Measurements from ENCODE around the gene UPK3A. TPM values are rescaled to one million over a fixed set of nuclear protein-coding genes. Genes with fewer than 3 reads are reported as not detected.
"Not testable (repeated sequence)": the region's sequence is repeated elsewhere in the genome, so short reads cannot be mapped to it uniquely, and the experiment has no call there.

The UPK3A gene
- total RNA-seq, 2 experiments from 2014 or later: not detected

DNA sequence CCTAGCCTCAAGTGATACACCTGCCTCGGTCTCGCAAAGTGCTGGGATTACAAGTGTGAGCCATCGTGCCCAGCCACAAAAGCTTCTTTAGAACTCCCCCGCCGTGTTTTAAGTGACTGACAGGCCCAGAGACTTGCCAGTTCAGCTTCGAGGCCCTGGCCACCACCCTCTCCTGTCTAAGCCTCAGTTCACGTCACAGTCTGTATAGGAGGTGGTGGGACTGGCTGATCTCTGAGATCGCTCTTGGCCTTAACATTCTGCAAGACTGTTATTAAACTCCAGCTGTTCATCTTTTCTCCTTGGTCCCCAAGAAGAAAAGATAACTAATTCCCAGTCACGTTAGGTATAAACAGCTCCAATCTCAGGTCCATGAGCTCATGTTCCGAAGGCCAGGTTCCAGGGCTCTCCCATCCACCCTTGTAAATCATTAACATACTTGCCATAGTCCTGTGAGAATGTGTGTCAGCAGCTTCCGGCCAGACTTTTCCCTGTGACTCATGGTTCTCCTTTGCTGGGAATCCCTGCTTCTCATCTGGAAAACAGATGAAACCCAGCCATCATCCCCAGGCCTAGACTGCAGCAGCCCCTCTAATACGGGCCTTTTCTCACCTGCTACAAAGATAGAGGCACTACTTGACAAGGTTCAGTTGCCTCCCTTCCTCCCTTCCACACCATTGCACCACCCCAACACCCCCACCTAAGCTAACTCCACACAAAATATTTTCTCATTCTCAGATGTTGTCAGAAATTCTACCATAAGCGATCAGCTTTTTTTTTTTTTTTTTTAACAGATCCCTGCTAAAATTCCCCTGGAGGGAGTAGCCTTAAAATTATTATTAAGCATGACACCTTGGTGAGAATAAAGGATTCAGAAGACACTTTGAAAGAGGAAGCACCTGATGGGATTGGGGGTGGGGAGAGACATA lies 38.4 kb upstream of the UPK3A start:
- DNase-seq (no peak), ATAC-seq (no peak)
- Mint-ChIP-seq H3K9me3 (ENCODE audit: low read depth) (no peaks in the 10 kb centered on the region), H3K36me3 (no peaks in the 10 kb centered on the region), H3K27me3 (no peaks in the 10 kb centered on the region), H3K4me1 (peaks cover 20% of the 10 kb centered on the region), H3K27ac (no peak overlapping the region), H3K4me3 (no peak overlapping the region)
- CTCF ChIA-PET: interaction anchor here (0.6 to 1.2 kb wide), 3 partner anchors 9 to 37 kb away, joined by 3 to 4 read pairs (median 4); no protein-coding TSS in a partner anchor

DNA sequence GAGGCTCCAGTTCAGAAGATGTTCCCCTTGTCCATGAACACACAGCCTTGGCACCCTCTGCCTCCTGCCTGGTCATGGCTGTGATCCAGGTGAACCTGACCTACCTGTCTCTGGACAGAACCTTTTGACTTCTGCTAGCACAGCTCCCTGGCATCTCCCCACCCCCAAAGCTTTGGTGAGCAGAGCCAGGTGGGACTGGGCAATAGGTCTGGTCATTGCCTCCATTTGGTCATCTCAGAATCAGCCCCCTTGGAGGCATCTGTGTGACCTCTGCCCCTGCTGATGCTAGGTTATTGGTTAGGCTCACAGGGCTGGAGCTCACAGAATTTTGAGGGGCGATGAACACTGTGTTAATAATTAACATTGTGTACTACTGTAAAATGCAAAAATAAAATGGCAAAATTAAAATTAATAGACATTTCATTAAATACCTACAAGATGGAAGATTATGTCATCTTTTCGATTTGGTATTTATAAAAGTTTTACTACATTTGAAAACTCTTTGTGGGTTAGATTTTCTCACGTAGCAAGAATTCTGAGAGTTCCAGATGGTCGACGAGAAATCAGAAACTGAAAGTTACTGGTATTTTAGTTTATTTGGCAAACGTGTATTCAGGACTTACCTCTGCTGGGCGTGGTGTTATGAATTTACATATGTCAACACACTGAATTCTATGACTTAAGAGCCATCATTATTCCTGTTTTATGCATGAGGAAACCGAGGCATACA lies 35.8 kb upstream of the UPK3A start:
- CTCF ChIA-PET: no interaction called here
- Mint-ChIP-seq H3K27ac (peak overlapping the region; percentile 19), H3K4me1 (peaks cover 26% of the 10 kb centered on the region), H3K36me3 (no peaks in the 10 kb centered on the region), H3K27me3 (no peaks in the 10 kb centered on the region), H3K9me3 (ENCODE audit: low read depth) (no peaks in the 10 kb centered on the region), H3K4me3 (no peak overlapping the region)
- ATAC-seq: peak; percentile 64
- DNase-seq: no peak

DNA sequence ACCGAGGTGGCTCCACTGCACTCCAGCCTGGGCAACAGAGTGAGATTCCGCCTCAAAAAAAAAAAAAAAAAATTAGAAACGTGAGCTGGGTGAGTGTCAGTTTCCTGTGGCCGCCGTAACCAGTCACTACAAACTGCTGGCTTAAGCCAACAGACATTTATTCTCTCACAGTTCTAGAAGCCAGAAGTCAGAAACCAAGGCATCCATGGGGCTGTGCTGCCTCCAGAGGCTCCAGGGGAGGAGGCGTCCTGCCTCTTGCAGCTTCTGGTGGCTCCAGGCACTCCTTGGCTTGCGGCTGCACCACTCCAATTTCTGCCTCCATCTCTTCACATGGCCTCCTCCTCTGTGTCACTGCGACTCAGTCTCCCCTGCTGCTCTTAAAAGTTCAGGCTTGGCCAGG lies 32.9 kb upstream of the UPK3A start:
- Mint-ChIP-seq H3K27ac (no peak overlapping the region), H3K4me1 (peaks cover 47% of the 10 kb centered on the region), H3K9me3 (ENCODE audit: low read depth) (no peaks in the 10 kb centered on the region), H3K36me3 (no peaks in the 10 kb centered on the region), H3K4me3 (no peak overlapping the region), H3K27me3 (no peaks in the 10 kb centered on the region)
- CTCF ChIA-PET: interaction anchor here (0.7 kb wide), 3 partner anchors 11 to 743 kb away, joined by 3 to 4 read pairs (median 3); no protein-coding TSS in a partner anchor
- ATAC-seq (no peak), DNase-seq (no peak)

DNA sequence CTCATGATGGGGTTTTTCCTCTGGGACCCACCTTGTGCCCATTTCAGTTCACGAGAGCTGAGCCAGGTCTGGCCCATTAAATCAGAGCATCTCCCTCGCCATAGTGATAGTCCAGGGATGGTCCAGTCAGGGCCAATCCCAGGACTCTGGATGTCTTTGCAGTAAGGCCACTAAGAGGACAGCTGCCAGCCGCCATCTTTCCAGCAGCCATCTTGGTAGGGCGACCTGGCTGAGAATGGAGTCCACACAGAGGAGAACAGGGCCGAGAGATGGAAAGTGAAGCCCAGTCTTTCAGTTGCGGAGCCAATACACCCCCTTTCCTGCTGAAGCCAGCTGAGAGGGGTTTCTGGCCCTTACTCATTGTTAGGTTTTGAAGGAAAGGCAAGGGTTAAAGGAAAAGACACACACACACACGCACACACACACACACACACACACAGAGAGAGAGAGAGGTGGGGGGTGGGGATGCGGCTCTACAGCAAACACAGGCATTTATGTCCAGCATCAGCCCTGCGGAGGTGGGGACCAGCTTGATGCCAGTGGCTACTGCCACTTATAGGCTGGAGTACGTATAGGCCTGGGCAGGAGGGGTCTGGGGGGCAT lies 31.6 kb upstream of the UPK3A start:
- no peak for DNase-seq
- H3K4me1 Mint-ChIP-seq: peaks cover 47% of the 10 kb centered on the region
- no peak for ATAC-seq
- H3K9me3 Mint-ChIP-seq (ENCODE audit: low read depth): peaks cover 2% of the 10 kb centered on the region
- peaks cover 8% of the 10 kb centered on the region for H3K36me3 Mint-ChIP-seq
- H3K4me3 Mint-ChIP-seq: no peak overlapping the region
- CTCF ChIA-PET: no interaction called here
- H3K27me3 Mint-ChIP-seq: no peaks in the 10 kb centered on the region
- peak overlapping the region; percentile 36 for H3K27ac Mint-ChIP-seq

DNA sequence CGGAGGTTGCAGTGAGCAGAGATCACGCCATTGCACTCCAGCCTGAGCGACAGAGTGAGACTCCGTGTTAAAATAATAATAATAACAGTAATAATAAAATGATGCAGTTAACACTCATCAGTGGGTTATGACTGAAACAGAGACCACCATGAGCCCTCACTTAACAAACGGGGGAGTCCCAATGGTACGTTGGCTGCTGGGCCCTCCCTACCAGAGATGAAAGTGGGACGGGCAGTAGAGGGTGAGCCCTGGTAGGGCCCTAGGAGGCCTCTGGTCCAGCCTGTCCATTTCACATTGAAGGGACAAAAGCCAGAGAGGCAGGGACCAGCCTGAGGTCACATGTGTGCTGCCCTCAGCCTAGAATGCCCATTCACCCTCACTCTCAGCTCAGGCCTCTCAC lies 30.4 kb upstream of the UPK3A start:
- peak; percentile 42 for ATAC-seq
- peaks cover 8% of the 10 kb centered on the region for H3K36me3 Mint-ChIP-seq
- H3K4me1 Mint-ChIP-seq: peaks cover 42% of the 10 kb centered on the region
- H3K27me3 Mint-ChIP-seq: no peaks in the 10 kb centered on the region
- peaks cover 2% of the 10 kb centered on the region for H3K9me3 Mint-ChIP-seq (ENCODE audit: low read depth)
- H3K4me3 Mint-ChIP-seq: no peak overlapping the region
- no peak for DNase-seq
- CTCF ChIA-PET: interaction anchor here (1.2 to 1.7 kb wide), 2 partner anchors 8 to 160 kb away, joined by 3 to 4 read pairs; no protein-coding TSS in a partner anchor
- H3K27ac Mint-ChIP-seq: peak overlapping the region; percentile 99

DNA sequence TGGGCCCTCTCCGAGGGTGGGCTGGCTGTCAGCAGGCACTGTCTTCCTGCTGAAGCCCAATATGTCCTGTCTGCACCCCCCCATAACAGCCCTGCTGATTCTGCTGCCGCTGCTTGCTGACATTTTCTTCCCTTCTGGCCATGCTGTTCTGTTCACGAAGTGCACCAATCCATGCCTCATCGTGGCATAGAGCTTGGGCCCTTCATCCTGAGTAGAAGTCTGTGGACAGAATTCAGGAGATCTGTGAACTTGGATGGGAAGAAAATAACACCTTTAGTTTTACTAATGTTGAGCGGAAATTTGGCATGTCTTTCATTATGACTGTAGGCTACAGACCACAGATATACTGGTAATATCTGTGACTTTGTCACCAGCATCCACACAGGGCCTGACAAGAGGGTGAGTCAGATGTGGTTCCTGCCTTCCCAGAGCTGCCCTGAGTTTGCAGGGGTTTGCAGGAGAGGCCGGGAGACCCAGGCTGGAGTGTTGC lies 29.9 kb upstream of the UPK3A start:
- Mint-ChIP-seq H3K4me1 (peaks cover 38% of the 10 kb centered on the region), H3K9me3 (ENCODE audit: low read depth) (peaks cover 2% of the 10 kb centered on the region), H3K27me3 (no peaks in the 10 kb centered on the region), H3K27ac (peak overlapping the region; percentile 99), H3K4me3 (peak overlapping the region; percentile 16), H3K36me3 (peaks cover 8% of the 10 kb centered on the region)
- CTCF ChIA-PET: interaction anchor here (1.2 to 1.7 kb wide), 2 partner anchors 8 to 159 kb away, joined by 3 to 4 read pairs; no protein-coding TSS in a partner anchor
- DNase-seq (peak; percentile 80), ATAC-seq (peak; percentile 96)

DNA sequence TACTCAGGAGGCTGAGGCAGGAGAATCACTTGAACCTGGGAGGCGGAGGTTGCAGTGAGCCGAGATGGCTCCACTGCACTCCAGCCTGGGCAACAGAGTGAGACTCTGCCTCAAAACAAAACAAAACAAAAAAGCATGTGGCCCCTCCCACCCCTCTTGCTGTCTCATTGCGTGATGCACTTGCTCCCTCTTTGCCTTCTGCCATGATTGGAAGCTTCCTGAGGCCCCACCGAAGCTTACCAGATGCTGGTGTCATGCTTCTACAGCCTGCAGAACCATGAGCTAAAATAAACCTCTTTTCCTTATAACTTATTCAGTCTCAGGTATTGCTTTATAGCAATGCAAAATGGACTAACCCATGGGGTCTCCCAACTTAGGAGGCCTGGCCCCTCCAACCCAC lies 26.8 kb upstream of the UPK3A start:
- CTCF ChIA-PET; H3K27ac Mint-ChIP-seq; H3K9me3 Mint-ChIP-seq (ENCODE audit: low read depth); H3K27me3 Mint-ChIP-seq; H3K4me3 Mint-ChIP-seq; H3K36me3 Mint-ChIP-seq; ATAC-seq; DNase-seq: not testable (repeated sequence)
- peaks cover 29% of the 10 kb centered on the region for H3K4me1 Mint-ChIP-seq

DNA sequence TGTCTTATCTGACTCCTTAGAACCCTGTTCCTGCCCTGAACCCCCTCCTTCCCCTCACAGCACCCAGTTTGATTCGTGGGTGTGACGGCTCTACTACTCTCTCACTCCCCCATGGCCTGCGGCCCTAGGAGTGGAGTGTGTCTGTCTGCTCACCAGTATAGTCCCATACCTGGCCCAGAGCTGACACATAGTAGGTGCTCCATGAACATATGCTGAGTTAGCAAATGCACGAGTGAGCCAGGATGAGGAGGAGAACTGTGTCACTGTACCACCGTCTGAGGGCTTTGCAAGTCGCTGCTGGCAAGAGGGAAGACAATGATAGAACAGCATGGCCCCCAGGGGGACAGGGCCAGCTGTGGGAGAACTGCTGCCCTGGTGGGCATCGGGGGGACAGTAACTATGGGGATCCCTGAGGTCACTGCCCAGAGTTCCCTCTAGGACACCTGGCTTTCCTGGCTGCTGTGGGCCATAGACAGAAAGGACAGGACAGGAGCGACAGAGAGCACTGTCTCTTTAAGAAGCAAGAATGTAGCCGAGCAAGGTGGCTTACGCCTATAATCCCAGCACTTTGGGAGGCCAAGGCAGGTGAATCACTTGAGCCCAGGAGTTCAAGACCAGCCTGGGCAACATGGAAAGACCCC lies 24.9 kb upstream of the UPK3A start:
- no peak overlapping the region for H3K4me3 Mint-ChIP-seq
- peaks cover 8% of the 10 kb centered on the region for H3K36me3 Mint-ChIP-seq
- ATAC-seq: no peak
- peaks cover 21% of the 10 kb centered on the region for H3K27me3 Mint-ChIP-seq
- CTCF ChIA-PET: no interaction called here
- DNase-seq: no peak
- peaks cover 2% of the 10 kb centered on the region for H3K9me3 Mint-ChIP-seq (ENCODE audit: low read depth)
- H3K4me1 Mint-ChIP-seq: peaks cover 16% of the 10 kb centered on the region
- no peak overlapping the region for H3K27ac Mint-ChIP-seq

DNA sequence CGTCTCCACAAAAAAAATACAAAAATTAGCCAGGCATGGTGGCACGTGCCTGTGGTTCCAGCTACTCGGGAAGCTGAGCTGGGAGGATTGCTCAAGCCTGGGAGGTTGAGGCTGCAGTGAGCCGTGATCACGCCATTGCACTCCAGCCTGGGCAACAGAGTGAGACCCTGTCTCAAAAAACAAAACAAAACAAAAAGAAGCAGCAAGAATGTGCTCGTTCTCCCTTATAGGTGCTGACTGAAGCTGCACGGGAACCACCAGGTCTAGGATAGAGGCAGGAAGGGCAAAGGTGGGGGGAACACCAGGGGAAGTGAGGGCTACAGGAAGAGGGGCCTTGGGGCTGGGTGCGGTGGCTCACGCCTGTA lies 24.4 kb upstream of the UPK3A start:
- H3K9me3 Mint-ChIP-seq (ENCODE audit: low read depth); H3K4me3 Mint-ChIP-seq; CTCF ChIA-PET; DNase-seq; H3K36me3 Mint-ChIP-seq; H3K27ac Mint-ChIP-seq; ATAC-seq: not testable (repeated sequence)
- Mint-ChIP-seq H3K4me1 (peaks cover 11% of the 10 kb centered on the region), H3K27me3 (peaks cover 25% of the 10 kb centered on the region)

DNA sequence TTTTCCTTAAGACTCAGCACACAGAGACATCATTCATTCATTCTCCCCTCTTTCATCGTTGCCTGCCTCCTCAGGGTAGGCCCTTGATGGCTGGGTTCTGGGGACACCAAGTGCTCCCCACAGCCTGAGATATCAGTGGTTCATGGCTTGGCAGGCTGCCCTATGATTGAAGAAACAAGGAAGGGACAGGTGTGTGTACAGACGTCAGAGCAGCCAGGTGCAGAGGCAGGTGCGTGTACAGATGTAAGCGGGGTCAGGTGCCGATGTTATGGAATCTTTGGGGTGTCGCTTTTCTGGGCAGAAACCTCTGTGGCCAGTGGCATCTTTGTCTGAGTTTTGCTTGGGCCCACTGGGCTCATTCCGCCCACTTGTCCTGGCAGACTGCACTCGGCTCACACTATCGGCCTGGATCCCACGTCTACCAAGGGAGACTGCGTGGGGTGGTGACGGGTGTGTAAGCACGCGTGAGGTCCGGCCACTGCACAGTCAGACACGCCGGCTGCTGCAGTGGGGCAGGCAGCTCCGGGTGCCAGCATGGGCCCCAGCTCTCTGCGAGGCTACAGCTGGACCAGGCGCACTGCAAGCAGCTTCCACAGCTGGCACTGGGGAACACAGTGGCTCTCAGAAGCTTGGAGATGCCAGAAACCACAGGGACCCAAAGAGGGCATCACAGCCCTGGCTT lies 23.2 kb upstream of the UPK3A start:
- CTCF ChIA-PET: no interaction called here
- Mint-ChIP-seq H3K27ac (no peak overlapping the region), H3K9me3 (ENCODE audit: low read depth) (peaks cover 2% of the 10 kb centered on the region), H3K36me3 (peaks cover 8% of the 10 kb centered on the region), H3K4me3 (no peak overlapping the region), H3K4me1 (peaks cover 3% of the 10 kb centered on the region), H3K27me3 (peaks cover 31% of the 10 kb centered on the region)
- no peak for ATAC-seq
- DNase-seq: no peak

DNA sequence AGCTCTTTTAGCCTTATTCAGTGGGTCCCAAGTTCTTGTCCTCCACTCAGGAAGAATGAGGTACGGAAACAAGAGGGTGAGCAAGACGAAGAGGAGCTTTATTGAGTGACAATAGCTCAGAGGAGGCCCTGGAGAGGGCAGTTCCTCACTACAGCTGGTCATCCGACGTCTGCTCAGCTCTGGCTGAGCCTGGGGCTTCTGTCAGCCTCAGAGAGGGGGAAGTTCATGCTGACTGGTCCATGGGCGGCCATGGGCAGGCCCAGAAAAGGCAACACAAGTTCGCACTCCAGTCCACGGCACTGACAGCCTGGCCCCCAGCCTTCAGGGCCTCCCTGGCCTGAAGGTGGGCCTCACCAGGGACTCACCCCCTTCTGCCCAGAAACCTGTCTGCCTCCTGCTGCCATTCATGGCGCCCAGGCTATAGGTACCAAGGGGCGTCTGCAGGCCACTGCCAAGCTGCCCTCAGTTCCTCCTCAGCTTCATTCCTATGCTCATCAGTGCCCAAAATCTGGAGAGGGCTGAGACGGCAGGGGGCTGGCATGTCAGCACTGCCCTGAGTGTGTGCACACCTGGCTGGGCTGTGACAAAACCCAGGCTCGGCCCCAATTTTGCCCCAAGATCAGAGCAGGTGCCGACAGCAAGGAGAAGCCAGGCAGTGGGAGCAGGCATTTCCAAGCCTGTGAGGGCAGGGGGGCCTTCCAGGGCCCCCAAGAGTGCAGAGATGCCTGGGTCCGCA lies 22.4 kb upstream of the UPK3A start:
- H3K9me3 Mint-ChIP-seq (ENCODE audit: low read depth): peaks cover 2% of the 10 kb centered on the region
- peaks cover 5% of the 10 kb centered on the region for H3K36me3 Mint-ChIP-seq
- H3K27me3 Mint-ChIP-seq: peaks cover 36% of the 10 kb centered on the region
- CTCF ChIA-PET: interaction anchor here (1.4 kb wide), 1 partner anchor 177 kb away, joined by 3 read pairs; no protein-coding TSS in a partner anchor
- DNase-seq (no peak), ATAC-seq (no peak)
- no peak overlapping the region for H3K4me3 Mint-ChIP-seq
- H3K27ac Mint-ChIP-seq: no peak overlapping the region
- H3K4me1 Mint-ChIP-seq: peaks cover 3% of the 10 kb centered on the region

DNA sequence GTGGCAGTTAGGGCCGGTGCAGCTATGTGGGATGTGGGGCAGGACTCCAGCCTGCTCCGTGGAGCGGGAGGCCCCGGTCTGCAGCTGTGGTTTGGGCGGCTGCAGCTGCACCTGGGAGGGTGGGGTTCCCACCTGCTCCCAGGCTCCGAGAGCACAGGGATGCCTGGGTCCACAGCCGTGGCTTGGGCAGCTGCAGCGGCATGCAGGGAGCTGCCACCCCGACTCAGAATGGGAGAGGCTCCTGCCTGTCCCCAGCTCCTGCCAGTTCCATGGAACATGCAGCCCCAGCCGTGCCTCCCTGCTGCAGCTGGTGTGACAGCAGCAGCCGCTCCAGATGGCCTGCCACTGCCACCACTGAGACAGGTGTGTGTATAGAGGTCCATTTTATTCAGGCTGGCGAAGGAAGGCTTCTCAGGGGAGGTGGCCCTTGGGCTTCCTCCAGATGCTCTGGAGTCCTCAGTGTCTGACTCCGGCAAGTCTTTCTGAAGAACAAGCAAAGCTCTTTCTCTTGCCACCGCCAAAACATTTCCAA lies 21.8 kb upstream of the UPK3A start:
- Mint-ChIP-seq H3K4me3 (no peak overlapping the region), H3K27me3 (peaks cover 36% of the 10 kb centered on the region), H3K4me1 (peaks cover 3% of the 10 kb centered on the region), H3K27ac (no peak overlapping the region), H3K9me3 (ENCODE audit: low read depth) (peaks cover under 1% of the 10 kb centered on the region), H3K36me3 (peaks cover 2% of the 10 kb centered on the region)
- DNase-seq: no peak
- CTCF ChIA-PET: interaction anchor here (0.7 to 1.4 kb wide), 2 partner anchors 32 to 177 kb away, joined by 3 read pairs; no protein-coding TSS in a partner anchor
- no peak for ATAC-seq

Data from activated CD8-positive, alpha-beta memory T cell treated with anti-CD3 and anti-CD28 coated beads, Interleukin-2, amount 10 ng/mL, durations not matched to agents 7 days and 5 days (primary cell).